GM19455 (cell line): ENCODE data around the gene NRF1.

Experiments used
- ATAC-seq: cut with Tn5 transposase; IDR thresholded peaks from one replicate; pipeline ENCODE4 v1.9.1; 2021; ENCODE audit not compliant: unreplicated experiment

The NRF1 gene

DNA sequence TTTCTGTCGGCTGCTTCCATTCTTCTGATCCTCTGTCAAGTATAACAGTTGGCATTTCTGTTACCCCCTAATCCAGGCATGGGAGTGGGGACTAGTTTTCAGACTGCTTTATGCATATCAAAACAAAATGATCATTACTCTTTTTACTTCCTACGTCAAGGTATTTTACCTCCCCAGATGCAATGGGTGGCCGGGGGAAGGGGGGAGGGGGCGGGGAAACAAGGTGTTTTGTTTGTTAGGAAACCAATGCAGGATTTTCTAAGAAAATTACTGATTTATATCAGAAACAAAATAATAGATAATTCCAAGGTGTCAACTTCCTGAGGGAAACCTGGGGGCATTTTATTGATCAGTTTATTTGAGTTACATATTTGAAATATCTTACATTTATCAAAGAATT, 66.3 kb downstream of the NRF1 start:
- ATAC-seq, result no peak

DNA sequence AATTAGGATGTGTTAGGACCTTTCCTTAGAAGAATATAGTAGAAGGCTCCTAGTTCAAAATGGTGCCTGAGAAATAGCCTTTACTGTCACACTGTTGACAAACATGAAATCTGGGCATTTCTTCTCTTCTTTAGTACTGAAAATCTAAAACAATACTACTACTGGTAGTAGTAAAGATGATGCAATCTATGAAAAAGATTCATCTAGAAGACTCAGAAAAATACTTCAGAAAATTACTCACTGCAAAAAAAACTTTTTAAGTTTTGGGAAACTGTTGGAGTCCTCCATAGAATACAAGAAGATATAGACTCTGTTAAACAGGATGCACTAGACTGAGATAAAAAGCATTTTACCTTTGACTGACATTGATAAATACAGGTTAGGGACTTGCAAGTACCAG, 67.1 kb downstream of the NRF1 start:
- ATAC-seq, result no peak

DNA sequence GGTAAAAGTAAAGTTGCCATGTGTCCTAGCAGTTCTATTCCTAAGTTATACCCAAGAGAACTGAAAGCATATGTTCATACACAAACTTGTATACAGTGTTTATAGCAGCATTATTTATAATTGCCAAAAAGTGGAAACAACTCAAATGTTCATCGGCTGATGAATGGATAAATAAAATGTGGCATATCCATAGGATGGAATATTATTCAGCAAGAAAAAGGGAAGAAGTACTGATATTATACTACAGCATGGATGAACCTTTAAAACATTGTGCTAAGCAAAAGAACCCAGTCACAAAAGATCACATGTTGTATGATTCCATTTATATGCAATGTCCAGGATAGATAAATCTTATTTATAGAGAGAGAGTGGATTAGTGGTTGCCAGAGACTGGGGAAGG, 68.9 kb downstream of the NRF1 start:
- no peak for ATAC-seq

DNA sequence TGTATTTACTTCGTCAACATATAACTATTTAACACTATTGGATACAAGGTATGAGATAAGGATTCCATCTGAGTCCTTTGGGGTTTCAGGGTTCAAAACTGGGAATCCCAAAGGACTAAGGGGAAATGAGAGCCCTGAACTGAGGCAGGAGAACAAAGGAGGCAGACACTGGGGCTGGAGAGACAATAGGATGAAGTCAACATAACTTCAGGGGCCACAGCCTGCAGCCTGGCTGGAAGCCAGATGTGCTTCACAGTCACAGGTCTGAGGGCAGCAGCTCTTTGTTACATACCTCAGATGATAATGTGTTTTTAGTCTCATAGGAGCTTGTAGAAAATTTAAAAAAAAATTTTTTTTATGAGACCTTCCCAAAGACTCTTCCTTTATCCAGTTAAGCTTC, 73.3 kb downstream of the NRF1 start:
- no peak for ATAC-seq

DNA sequence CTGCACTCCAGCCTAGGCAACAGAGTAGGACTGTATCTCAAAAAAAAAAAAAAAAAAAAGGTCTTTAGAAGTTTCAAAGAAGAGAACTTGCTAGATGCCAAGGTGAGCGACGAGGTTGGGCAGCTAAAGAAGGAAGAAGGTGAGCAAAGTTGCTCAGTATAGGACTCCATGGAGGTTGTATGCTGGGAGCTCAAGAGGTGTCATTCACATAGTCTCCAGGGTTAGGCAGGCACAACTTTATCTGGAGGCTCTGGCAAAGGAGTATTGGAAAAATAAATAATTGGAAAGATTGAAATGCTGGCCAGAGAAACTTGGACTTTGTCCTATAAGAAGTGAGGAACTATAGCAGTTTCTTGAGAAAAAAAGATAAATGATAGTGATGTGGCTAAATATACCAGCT, 74.5 kb downstream of the NRF1 start:
- ATAC-seq, result no peak

DNA sequence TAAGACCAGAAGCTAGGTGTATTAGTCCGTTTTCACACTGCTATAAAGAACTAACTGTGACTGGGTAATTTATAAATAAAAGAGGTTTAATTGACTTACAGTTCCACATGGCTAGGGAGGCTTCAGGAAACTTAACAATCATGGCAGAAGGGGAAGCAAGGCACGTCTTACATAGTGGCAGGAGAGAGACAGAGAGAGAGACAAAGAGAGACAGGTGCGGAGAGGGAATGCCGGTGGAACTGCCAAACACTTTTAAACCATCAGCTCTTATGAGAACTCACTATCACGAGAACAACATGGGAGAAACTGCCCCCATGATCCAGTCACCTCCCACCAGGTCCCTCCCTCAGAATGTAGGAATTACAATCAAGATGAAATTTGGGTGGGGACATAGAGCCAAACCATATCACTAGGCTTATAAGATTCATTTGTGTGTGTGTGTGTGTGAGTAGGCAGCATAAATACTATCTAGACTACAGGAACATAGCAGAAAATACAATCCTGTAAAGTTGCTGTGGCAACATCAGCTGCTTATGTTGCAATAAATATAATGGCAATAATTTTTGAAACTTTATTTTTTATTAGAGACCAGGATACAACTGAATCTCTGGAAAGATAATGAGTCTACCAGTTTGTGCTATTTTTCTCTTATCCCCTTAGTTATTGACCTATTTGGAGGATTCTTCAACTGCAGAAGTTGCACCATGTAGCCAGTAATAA, 77.1 kb downstream of the NRF1 start:
- no peak for ATAC-seq

DNA sequence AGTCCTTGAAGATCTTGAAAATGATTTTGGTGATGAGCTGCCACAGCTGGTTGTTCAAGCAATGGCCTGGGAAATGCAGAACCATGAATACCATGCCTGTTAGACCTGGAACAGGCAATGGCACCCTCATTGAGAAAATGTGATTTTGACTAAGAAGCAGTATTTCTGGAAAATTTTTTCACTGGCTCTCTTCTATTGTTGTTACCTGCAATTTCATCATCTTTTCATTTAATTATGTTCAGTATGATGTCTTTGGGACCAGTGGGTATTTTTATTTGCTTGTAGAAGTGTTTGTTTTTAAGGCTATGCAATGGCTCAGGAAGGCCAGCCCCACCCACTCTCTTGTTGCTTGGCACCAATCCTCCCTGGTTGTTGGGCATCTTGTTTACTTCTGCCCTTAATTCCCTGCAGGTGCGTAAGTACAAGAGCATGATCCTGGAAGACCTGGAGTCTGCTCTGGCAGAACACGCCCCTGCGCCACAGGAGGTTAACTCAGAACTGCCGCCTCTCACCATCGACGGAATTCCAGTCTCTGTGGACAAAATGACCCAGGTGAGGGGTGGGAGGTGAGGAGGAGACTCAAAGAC, 78.6 kb downstream of the NRF1 start:
- ATAC-seq, result no peak

DNA sequence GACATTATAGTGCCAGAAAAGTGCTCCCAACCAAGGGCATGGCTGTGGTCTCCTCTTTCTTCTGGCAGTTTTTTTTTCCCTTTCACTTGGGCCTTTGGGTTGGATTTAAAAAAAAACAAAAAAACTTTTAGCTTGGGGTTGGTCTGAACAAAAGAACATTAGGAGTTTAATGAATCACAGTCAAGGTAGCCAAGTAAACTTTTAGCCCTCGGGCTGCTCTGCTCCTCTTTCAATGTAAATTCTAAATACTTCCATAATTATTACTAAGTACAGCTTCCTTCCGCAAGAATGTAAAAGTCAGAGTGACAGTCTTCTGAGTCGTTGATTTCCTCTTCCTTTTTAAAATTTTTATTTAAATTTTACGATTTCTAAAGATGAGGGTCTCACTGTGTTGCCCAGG, 79.2 kb downstream of the NRF1 start:
- ATAC-seq, result no peak

DNA sequence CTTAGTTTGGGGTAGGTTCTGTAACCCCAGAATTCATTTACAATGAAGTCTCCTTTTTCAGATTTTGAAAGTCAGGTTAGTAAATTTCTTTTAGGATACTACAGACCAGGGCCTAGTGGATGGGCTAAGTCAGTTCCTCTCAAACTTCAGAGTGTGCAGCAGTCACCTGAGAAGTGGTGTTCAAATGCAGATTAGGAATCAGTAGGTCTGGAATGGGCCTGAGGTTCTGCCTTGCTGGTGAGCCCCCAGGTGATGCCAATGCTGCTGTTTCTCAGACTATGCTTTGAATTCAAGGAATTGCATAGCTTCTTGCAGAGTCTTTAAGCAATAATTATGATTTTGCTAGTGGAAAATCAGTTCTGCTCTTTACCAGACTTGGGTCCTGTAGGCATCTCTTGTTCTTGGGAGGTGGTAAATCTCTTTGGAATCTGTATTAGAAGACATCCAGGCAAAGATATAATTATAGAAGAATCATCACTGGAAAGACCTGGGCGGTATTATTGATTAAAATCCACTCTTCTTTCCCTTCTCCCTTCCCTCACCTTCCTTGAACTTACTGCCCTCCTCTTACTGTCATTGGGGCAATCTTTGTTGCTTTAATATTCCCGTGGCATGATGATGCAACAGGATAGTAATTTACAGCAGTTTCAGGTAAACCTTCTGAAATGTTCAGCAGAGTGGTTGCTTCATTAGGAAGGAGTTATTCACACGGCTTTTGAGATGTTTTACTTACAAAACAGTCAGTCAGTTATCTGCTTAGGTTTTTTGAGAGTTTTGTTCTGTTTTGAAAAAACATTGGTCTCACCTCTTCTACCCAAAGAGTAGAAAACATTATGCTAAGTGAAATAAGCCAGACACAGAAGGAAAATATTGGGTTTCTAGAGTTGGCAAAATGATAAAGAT, 87.2 kb downstream of the NRF1 start:
- ATAC-seq, result no peak

DNA sequence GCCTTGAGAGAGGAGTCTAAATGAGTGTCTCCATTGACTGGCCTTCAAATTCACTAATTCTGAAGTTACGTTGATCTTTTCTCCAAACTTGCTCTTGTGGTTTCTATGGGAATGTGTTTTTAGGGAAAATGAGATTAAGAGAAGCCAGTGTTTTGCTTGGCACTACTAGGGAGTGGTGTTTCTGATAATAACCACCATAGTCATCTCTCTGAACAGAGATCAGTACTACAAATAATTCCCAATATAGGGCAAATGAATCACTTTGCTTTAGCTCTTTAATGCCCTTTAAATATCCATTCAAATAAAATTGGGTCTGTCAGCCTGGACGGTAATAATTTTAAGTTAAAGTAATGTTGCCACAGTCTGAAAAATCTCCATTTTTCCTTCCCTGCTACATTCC, 90.8 kb downstream of the NRF1 start:
- ATAC-seq, result no peak

DNA sequence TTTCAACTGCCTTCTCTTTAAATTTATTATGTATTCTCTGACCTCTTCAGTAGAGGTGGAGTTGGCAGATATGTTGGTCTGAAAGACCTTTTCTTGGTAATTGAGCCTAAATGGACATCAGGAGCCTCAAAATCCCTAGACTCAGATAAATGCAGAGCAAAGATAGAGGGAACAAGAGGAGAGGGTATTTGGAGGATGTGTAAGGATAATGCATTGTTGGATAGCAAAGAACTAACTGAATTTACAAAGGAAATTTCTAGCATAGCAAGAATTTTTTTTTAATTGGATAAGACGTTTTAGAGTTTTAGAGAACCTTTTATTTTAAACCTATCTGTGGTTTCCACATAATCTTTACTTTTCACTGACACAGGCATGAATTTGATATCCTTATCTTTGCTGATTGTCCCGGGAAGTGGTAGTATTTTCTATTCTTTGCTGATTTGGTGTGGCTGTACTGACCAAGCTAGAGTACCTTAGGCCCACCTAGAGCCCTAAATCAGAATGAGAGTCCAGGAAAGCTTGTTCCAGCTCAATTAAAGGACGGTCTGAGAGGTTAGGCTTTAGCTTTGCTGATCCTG, 91.3 kb downstream of the NRF1 start:
- ATAC-seq, result no peak

DNA sequence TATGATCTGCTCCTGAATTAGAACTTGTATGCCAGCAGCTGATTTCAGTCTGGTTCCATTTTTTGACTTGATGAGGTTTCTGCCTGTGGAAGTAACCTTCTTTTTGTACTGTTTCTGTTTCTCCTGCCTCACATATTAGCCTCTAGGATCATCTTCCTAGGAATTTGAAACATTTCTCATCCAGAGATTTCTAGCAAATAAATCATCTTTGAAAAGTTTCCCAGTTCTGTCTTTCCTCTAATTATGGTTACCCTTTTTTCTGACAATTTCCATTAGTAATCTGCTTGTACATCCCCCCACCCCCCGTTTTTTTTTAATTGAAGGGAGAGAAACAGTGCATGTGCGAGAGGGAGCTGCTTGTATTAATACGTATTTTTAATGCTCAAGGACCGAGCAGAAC, 92.2 kb downstream of the NRF1 start:
- ATAC-seq, result no peak

DNA sequence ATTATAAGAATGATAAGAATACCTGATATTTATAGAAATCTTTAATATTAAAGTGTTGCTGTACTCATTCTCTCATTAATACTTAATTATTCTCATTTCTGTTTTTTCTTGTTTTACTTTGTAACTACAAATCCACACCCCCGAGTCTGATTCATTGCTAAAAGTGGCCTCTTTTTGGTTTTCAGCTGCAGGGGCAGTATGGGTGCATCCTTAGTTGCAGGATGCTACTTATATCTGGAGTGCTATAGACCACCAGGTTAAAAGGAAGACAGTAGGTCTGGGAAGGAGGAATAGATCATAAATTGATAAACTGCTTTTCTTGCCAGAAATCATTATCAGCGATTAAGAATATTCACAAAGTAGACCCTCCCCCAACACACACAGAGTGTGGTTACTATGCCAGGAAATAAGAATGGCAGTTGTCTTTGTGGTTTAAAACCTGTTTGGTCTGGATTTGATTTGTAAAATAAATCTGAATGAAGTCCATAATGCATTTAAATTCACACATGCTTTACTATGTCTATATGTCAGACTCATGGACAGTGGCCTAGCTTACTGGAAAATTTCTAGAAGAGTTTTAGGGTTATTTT, 96.5 kb downstream of the NRF1 start:
- ATAC-seq, result no peak

DNA sequence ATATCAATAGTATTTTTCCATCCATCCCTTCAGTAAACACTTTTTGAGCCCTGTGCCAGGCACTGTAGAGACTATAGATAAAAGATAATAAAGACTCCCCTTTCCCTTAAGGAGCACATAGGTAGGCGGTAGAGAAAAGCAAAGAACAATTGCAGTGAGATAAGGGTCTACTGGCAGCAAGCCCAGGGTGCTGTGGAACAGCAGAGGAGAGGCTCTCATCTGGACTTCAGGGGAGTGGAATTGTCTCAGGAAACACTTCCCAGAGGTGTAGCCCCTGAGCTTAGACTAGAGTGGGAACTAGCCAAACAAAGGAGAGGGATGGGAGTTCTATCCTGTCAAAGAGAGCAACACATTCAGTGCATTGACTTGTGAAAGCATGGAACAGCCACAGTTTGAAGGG, 102.0 kb downstream of the NRF1 start:
- no peak for ATAC-seq

DNA sequence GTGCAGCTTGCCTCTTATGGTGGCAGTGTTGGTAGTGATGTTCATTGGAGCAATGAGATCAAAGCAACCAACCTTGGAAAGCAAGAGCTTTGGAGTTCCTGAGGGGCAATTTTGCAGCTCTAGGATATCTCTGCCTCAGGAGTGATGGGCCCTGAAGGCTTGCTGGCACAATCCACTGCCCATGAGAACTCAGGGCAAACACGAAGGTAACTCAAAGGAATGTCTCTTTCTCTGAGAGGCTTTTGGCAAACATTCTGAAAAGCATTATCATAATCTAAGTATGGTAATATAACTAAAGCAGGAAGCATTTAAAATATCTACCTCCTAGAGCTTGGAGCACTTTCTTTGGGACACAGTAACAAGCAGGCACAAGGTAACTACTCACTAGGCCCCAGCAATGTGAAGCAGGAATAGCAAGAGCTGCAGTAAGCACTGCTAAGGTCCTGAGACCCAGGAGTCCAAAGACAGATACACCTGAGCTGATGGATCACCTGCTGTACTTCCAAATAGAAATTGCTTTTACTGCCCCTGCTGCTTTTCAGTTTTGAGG, 103.1 kb downstream of the NRF1 start:
- no peak for ATAC-seq

DNA sequence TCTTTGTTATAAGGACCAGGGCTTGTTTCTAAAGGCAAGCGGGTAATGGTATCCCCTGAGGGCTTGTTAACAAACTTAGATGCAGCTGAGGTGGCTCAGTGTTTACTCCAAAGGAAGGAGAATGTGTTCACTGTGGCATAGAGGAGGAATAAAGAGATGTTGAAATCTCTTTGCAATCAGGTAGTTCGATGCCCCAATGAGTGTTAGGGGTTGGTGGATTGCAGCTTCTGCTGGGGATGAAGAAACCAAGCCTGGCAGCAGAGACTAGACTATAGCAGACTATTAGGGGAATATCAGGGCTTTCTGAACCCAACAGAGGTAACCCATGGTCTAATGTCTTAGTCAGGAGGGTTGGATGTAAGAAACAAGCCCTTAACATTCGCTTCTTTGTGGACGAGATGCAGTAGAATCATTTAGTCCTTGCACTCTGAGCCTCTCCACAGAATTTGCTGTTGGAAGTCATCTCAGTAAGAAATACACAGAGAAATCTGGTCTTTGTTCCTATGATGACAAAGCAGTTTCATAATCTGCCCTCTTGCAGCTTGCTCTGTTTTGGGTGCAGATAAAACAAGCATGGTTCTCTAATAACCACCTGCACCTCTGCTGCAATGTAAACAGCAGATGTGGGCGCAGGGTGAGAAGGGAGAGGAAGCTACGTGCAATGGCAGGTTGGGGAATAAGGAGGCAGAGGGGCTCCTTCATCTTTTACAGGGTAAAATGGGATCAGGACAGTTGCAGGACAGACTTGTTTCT, 108.6 kb downstream of the NRF1 start:
- no peak for ATAC-seq

DNA sequence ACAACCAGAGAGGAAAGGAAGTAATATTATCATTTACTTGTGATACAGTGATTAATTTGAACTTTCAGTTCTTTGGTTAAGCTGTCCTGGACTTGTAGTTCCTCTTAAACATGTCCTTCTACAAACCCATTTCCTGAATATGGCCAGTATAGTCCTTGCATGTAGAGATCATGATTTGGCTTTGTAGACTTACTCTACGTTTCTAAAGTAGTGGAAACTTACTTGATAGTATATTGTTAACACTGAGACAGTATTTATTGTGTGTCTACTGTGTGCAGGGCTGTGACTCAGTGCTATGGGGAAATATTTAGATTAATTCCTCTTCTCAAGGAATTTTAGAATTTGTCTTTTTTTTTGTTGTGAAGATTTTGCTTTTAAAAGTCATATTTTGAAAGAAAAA, 109.5 kb downstream of the NRF1 start:
- ATAC-seq, result no peak

DNA sequence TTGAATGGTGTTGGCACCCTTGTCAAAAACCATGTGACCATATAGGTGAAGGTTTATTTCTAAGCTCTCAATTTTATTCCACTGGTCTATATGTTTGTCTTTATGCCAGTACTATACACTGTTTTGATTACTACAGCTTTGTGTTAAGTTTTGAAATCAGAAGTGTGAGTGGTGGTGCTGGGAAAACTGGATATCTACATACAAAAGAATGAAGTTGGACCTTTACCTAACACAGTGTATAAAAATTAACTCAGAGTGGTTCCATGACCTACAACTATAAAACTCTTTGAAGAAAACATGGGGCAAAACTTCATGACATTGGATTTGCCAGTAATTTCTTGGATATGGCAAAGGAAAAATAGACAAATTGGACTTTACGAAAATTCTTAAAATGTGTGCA, 112.2 kb downstream of the NRF1 start:
- no peak for ATAC-seq

DNA sequence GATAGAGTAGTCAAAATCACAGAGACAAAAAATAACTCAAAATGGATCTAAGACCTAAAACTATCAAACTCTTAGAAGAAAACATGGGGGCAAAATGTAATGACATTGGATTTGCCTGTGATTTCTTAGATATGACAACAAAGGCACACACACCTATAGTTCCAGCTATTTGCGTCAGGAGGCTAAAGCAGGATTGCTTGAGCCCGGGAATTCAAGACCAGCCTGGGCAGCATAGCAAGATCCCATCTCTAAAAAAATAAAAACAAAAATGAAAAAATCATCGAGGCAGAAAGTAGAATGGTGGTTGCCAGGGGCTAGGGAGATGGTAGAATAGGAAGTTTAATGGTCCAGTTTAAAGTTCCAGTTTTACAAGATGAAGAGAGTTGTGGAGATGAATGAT, 113.3 kb downstream of the NRF1 start:
- ATAC-seq, result no peak

DNA sequence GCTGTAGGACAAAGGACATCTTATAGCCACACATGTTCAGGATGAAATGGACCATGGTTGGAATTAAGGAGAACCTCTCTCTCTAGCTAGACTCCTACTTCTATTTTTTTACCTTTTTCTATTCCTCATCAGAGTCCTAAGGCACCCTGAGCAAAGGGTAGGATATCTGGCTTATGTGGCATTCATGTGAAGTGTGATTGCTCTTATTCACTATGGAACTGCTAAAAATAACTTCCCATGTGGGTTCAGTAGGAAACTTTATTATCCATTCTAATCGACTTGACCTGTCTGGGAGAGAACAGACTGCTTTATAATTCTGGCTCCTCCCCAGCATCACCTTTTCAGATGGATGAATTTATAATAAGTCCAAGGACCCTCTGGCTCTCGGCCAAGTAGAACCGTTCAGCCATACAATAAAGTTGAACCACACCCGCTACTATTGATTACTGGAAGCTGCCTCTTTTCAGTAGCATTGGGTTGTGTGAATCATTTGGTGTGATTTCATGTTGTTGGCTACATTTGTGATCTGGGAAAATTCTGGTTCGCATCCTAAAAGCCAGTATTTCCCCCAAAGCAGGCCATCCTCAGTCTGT, 117.5 kb downstream of the NRF1 start:
- no peak for ATAC-seq
